Measurements from ENCODE around the gene KIAA0930. TPM values are rescaled to one million over a fixed set of nuclear protein-coding genes. Genes with fewer than 3 reads are reported as not detected.

The KIAA0930 gene
- total and polyA plus RNA-seq, 10 donors, result 32.6 to 93.1 (median 58.1) TPM

GRCh38 chr22:45201678-45202332, 38.9 kb downstream of the KIAA0930 start:
- no peaks in the 10 kb centered on the region for H3K4me1 ChIP-seq
- H3K4me3 ChIP-seq, result no peak overlapping the region
- no peaks in the 10 kb centered on the region for H3K27me3 ChIP-seq (replicated peaks in 1 of 7)
- DNase-seq, result no peak
- intact Hi-C loops (cut with DNase I; ENCODE audit: low total_unique reads), result no loop called here
- H3K36me3 ChIP-seq, result peaks cover 0 to 99% (median 86%) of the 10 kb centered on the region in 6 donors
- no peak for TF ChIP-seq POLR2A (IDR thresholded peaks at IDR 0.05)
- no peak for TF ChIP-seq CTCF (IDR thresholded peaks at IDR 0.05 in 8 of 11, conservative IDR thresholded peaks at IDR 0.05 in 3 of 11)
- TF ChIP-seq POLR2AphosphoS5 (IDR thresholded peaks at IDR 0.05), result no peak
- 84 to 87% (median 86%) methylated on average over 8 to 9 of the region's 9 CpGs for WGBS, 5 donors
- no peaks in the 10 kb centered on the region for H3K9me3 ChIP-seq
- no peak overlapping the region for H3K27ac ChIP-seq

- H3K4me3 ChIP-seq, result no peak overlapping the region
- peaks cover 0 to 100% (median 94%) of the 10 kb centered on the region in 6 donors for H3K36me3 ChIP-seq
- DNase-seq, result peak; percentile 41
- no peaks in the 10 kb centered on the region for H3K9me3 ChIP-seq
- H3K27me3 ChIP-seq (replicated peaks in 1 of 7), result no peaks in the 10 kb centered on the region
- WGBS, 5 donors, result 92 to 96% (median 94%) methylated on average over 17 to 18 of the region's 18 CpGs
- intact Hi-C loops (cut with DNase I; ENCODE audit: low total_unique reads), result no loop called here
- no peak overlapping the region for H3K27ac ChIP-seq
- TF ChIP-seq POLR2A (IDR thresholded peaks at IDR 0.05), result no peak
- no peak for TF ChIP-seq CTCF (IDR thresholded peaks at IDR 0.05 in 8 of 11, conservative IDR thresholded peaks at IDR 0.05 in 3 of 11)
- TF ChIP-seq POLR2AphosphoS5 (IDR thresholded peaks at IDR 0.05), result no peak
- H3K4me1 ChIP-seq, result no peaks in the 10 kb centered on the region
Measured at GRCh38 chr22:45200860-45201511, 39.7 kb downstream of the KIAA0930 start.

- no peak for TF ChIP-seq POLR2AphosphoS5 (IDR thresholded peaks at IDR 0.05)
- no peak for TF ChIP-seq CTCF (IDR thresholded peaks at IDR 0.05 in 8 of 11, conservative IDR thresholded peaks at IDR 0.05 in 3 of 11)
- no peak for TF ChIP-seq POLR2A (IDR thresholded peaks at IDR 0.05)
- intact Hi-C loops (cut with DNase I; ENCODE audit: low total_unique reads), result no loop called here
- WGBS, 5 donors, result 85 to 94% (median 89%) methylated on average over 8 to 9 of the region's 9 CpGs
- no peak for DNase-seq
- no peaks in the 10 kb centered on the region for H3K9me3 ChIP-seq
- H3K36me3 ChIP-seq, result peaks cover 0 to 100% (median 92%) of the 10 kb centered on the region in 6 donors
- no peaks in the 10 kb centered on the region for H3K27me3 ChIP-seq (replicated peaks in 1 of 7)
- no peak overlapping the region for H3K27ac ChIP-seq
- no peak overlapping the region for H3K4me3 ChIP-seq
- H3K4me1 ChIP-seq, result no peaks in the 10 kb centered on the region
Measured at GRCh38 chr22:45200230-45200629, 40.5 kb downstream of the KIAA0930 start.

GRCh38 chr22:45199723-45200122, 41.0 kb downstream of the KIAA0930 start:
- peak; percentile 53 for DNase-seq
- Histone ChIP-seq H3K36me3 (peaks cover 0 to 100% (median 88%) of the 10 kb centered on the region in 6 donors), H3K27me3 (replicated peaks in 1 of 7) (no peaks in the 10 kb centered on the region), H3K4me1 (no peaks in the 10 kb centered on the region), H3K4me3 (no peak overlapping the region), H3K27ac (no peak overlapping the region), H3K9me3 (no peaks in the 10 kb centered on the region)
- TF ChIP-seq CTCF (IDR thresholded peaks at IDR 0.05 in 8 of 11, conservative IDR thresholded peaks at IDR 0.05 in 3 of 11) (no peak), POLR2A (IDR thresholded peaks at IDR 0.05) (no peak), POLR2AphosphoS5 (IDR thresholded peaks at IDR 0.05) (no peak)
- intact Hi-C loops (cut with DNase I; ENCODE audit: low total_unique reads), result no loop called here
- WGBS, 5 donors, result 92 to 96% (median 96%) methylated on average over 14 to 16 of the region's 16 CpGs

Measured in spleen (tissue), 11 donors.